Measurements from ENCODE around the gene SLC6A17.

The SLC6A17 gene

GRCh38 chr1:110155878-110156522 is 5.7 kb downstream of the SLC6A17 start:
- no peak for TF ChIP-seq CTCF (IDR thresholded peaks at IDR 0.05; ENCODE audit: insufficient read depth, low read length, missing control alignments)
- CTCF ChIA-PET, result interaction anchor here (0.8 to 1.3 kb wide), 5 partner anchors 39 to 157 kb away, joined by 3 to 4 read pairs (median 3); no protein-coding TSS in a partner anchor
- no peak overlapping the region for H3K4me3 ChIP-seq (ENCODE audit: low read depth, low read length)
- POLR2A ChIA-PET, result no interaction called here
- DNase-seq (ENCODE audit: low read depth, low spot score), result no peak

- TF ChIP-seq CTCF (IDR thresholded peaks at IDR 0.05; ENCODE audit: insufficient read depth, low read length, missing control alignments), result no peak
- H3K4me3 ChIP-seq (ENCODE audit: low read depth, low read length), result no peak overlapping the region
- ChIA-PET POLR2A (no interaction called here), CTCF (interaction anchor here (1.0 kb wide), 1 partner anchor 303 kb away, joined by 3 read pairs; no protein-coding TSS in a partner anchor)
- DNase-seq (ENCODE audit: low read depth, low spot score), result no peak
These were observed 8.0 kb downstream of the SLC6A17 start for GRCh38 chr1:110158261-110158660.

- CTCF ChIA-PET, result interaction anchor here (0.8 to 1.0 kb wide), 2 partner anchors 9 to 302 kb away, joined by 3 read pairs; no protein-coding TSS in a partner anchor
- H3K4me3 ChIP-seq (ENCODE audit: low read depth, low read length), result no peak overlapping the region
- TF ChIP-seq CTCF (IDR thresholded peaks at IDR 0.05; ENCODE audit: insufficient read depth, low read length, missing control alignments), result no peak
- POLR2A ChIA-PET, result no interaction called here
- no peak for DNase-seq (ENCODE audit: low read depth, low spot score)
These were observed 8.9 kb downstream of the SLC6A17 start for GRCh38 chr1:110159168-110159567.

- ChIA-PET POLR2A (no interaction called here), CTCF (interaction anchor here (1.0 kb wide), 1 partner anchor 10 kb away, joined by 3 read pairs; the partner anchor contains the start of gene SLC6A17)
- no peak overlapping the region for H3K4me3 ChIP-seq (ENCODE audit: low read depth, low read length)
- no peak for TF ChIP-seq CTCF (IDR thresholded peaks at IDR 0.05; ENCODE audit: insufficient read depth, low read length, missing control alignments)
- no peak for DNase-seq (ENCODE audit: low read depth, low spot score)
These were observed 10.3 kb downstream of the SLC6A17 start for GRCh38 chr1:110160538-110161100.

- TF ChIP-seq CTCF (IDR thresholded peaks at IDR 0.05; ENCODE audit: insufficient read depth, low read length, missing control alignments), result no peak
- H3K4me3 ChIP-seq (ENCODE audit: low read depth, low read length), result no peak overlapping the region
- ChIA-PET CTCF (interaction anchor here (1.0 kb wide), 1 partner anchor 11 kb away, joined by 3 read pairs; the partner anchor contains the start of gene SLC6A17), POLR2A (no interaction called here)
- DNase-seq (ENCODE audit: low read depth, low spot score), result no peak
These were observed 10.9 kb downstream of the SLC6A17 start for GRCh38 chr1:110161165-110161564.

GRCh38 chr1:110161849-110162248 is 11.6 kb downstream of the SLC6A17 start:
- ChIA-PET POLR2A (no interaction called here), CTCF (interaction anchor here (0.7 to 1.0 kb wide), 2 partner anchors 10 to 12 kb away, joined by 3 read pairs; partner anchors contain the start of gene SLC6A17)
- DNase-seq (ENCODE audit: low read depth, low spot score), result no peak
- H3K4me3 ChIP-seq (ENCODE audit: low read depth, low read length), result no peak overlapping the region
- no peak for TF ChIP-seq CTCF (IDR thresholded peaks at IDR 0.05; ENCODE audit: insufficient read depth, low read length, missing control alignments)
